Mucosa of descending colon (tissue), 3 donors: ENCODE measurements around the gene DRG1. TPM values are rescaled to one million over a fixed set of nuclear protein-coding genes. Genes with fewer than 3 reads are reported as not detected.
"Not testable (repeated sequence)": the region's sequence is repeated elsewhere in the genome, so short reads cannot be mapped to it uniquely, and the experiment has no call there.

Source experiments
- ATAC-seq: fragments of 200-7000 bp; cut with Tn5 transposase; one replicate; pipeline ENCODE4 v1.9.1; 2020; ENCODE audit warnings: mild to moderate bottlenecking, moderate library complexity
- DNase-seq, 3 donors: peaks; one replicate each; pipeline ENCODE4 v3.0.0-alpha.2; 2020
- H3K36me3 ChIP-seq: fragments of 200-600 bp; one replicate; pipeline ENCODE4 v1.8.0; 2021; ENCODE audit warnings: low read depth, mild to moderate bottlenecking
- H3K4me1 ChIP-seq: fragments of 200-600 bp; one replicate; pipeline ENCODE4 v1.8.0; 2021; ENCODE audit warnings: low read depth, mild to moderate bottlenecking
- H3K4me3 ChIP-seq: fragments of 200-600 bp; one replicate; pipeline ENCODE4 v1.8.0; 2021; ENCODE audit warnings: mild to moderate bottlenecking
- H3K9me3 ChIP-seq: fragments of 200-600 bp; one replicate; pipeline ENCODE4 v1.8.0; 2021; ENCODE audit warnings: mild to moderate bottlenecking
- CTCF ChIP-seq: fragments of 200-600 bp; IDR thresholded peaks from one replicate; pipeline ENCODE4 v1.8.0; 2022; ENCODE audit warnings: antibody characterized with exemption, mild to moderate bottlenecking
- intact Hi-C, 2 donors: fragments of 100-400 bp; cut with DNase I in 1 of 2; cut with micrococcal nuclease in 1 of 2; formaldehyde crosslinking; loops; one replicate each; pipeline versions ENCODE4 v1.11.0 to v1.11.1; 2022; cut with DNase I, micrococcal nuclease
- total RNA-seq, 3 donors: library from RNA; stranded (reverse); fragmentation: NEBNext Ultra II Directional in 2 of 3; extraction: Animal tissue kit (Norgen Biotek cat#: 25700) in 2 of 3; gene quantifications; one replicate each; pipeline versions ENCODE4 v1.2.1 to v1.2.4, GENCODE V29; 2021 to 2023
- donor health status: DM: no; HTN: no; CAD: no; lungs with moderate emphysema.
- donor health status: DM: no; HTN: no; CAD: no.
- donor health status: DM: no; HTN: yes; CAD: no.

The DRG1 gene
- total RNA-seq, 3 donors from 2014 or later, result 39.1 to 50.7 (median 40.5) TPM

DNA sequence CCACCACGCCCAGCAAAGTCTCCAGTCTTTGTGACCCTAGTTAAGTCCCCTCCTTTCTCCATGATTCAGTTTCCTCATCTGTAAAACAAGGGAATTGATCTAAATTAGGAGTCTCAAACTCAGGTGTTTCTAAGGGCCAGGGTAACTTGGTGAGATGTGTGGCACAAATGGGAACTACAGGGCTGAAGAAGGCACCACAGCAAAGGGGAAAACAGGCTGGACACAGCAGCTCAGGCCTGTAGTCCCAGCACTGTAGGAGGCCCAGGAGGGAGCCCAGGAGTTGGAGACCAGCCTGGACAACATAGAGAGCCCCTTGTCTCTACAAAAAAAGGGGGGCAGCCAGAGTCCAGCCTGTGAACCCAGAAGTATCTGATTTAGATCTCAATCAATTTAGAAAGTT is 37.7 kb upstream of the DRG1 start:
- no peak for DNase-seq
- TF ChIP-seq CTCF, result no peak
- H3K9me3 ChIP-seq, result no peaks in the 10 kb centered on the region
- no peak overlapping the region for H3K4me3 ChIP-seq
- H3K36me3 ChIP-seq, result no peaks in the 10 kb centered on the region
- no peaks in the 10 kb centered on the region for H3K4me1 ChIP-seq
- no peak for ATAC-seq
- intact Hi-C loops, result no loop called here

GRCh38 chr22:31363885-31364465 is 35.4 kb upstream of the DRG1 start:
- no peak for TF ChIP-seq CTCF
- no peaks in the 10 kb centered on the region for H3K9me3 ChIP-seq
- H3K36me3 ChIP-seq, result no peaks in the 10 kb centered on the region
- no peak for ATAC-seq
- H3K4me3 ChIP-seq, result no peak overlapping the region
- intact Hi-C loops, result no loop called here
- H3K4me1 ChIP-seq, result no peaks in the 10 kb centered on the region
- DNase-seq, result no peak

DNA sequence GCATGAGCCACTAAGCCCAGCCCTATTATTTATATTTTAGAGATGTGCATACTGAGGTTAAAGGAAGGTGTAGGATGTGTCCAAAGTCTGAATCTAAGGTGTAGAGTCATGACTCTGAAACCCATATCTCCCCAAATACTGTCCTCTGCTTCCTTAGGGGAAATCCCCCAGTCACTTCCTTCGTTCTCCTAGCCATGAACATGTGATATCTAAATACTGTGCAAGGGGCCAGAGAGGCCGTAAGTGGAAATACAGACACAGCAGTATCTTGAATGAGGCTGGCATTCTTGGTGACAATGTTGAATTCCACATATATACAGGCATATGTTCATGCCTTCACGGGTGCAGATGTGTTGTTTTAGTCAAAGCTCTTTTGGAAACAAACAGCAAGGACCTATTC is 32.0 kb upstream of the DRG1 start:
- DNase-seq (no peak), ATAC-seq (no peak)
- intact Hi-C loops, result no loop called here
- H3K4me3 ChIP-seq, result no peak overlapping the region
- H3K4me1 ChIP-seq, result no peaks in the 10 kb centered on the region
- H3K36me3 ChIP-seq, result no peaks in the 10 kb centered on the region
- no peak for TF ChIP-seq CTCF
- no peaks in the 10 kb centered on the region for H3K9me3 ChIP-seq

DNA sequence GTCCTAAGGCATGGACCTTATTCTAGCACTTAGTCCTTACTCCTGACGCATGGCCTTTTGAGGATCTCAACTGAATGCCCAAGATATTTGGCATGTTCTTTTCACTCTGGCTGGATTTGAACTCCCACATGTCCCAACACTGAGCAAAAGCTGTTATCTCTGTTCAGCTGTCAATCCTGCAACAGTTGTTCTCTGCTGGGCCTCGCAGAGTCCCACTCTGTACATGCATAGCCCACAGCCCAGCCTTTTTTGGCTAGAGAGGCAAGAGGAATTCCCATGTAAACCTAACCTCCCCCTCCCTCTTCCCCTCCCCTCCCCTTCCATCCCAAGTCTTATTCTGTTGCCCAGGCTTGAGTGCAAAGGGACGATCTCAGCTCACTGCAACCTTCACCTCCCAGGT is 21.8 kb upstream of the DRG1 start:
- intact Hi-C loops, result no loop called here
- H3K36me3 ChIP-seq, result no peaks in the 10 kb centered on the region
- no peak for DNase-seq
- TF ChIP-seq CTCF, result no peak
- no peak overlapping the region for H3K4me3 ChIP-seq
- ATAC-seq, result no peak
- no peaks in the 10 kb centered on the region for H3K9me3 ChIP-seq
- H3K4me1 ChIP-seq, result no peaks in the 10 kb centered on the region

DNA sequence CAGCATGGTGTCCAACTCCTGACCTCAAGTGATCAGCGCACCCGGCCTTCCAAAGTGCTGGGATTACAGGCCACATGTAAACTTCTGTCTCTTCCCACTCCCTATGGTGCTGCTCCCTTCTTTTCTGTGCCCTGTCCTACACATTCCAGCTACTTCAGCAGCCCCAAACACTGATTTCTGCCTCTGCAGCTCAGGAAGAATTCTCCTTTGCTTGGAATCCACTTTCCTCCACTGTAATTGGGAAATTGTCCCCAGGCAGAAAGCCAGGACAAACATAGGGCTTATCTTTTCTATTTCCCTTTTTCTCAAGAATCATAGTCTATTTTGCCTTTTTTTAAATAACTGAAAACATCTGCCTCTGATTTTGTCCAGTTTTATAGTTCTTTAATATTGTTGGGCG is 21.3 kb upstream of the DRG1 start:
- Histone ChIP-seq H3K9me3 (no peaks in the 10 kb centered on the region), H3K36me3 (no peaks in the 10 kb centered on the region), H3K4me1 (no peaks in the 10 kb centered on the region), H3K4me3 (no peak overlapping the region)
- ATAC-seq, result no peak
- intact Hi-C loops, result no loop called here
- no peak for DNase-seq
- TF ChIP-seq CTCF, result no peak

- H3K9me3 ChIP-seq, H3K36me3 ChIP-seq, ATAC-seq, intact Hi-C loops, H3K4me1 ChIP-seq, H3K4me3 ChIP-seq, DNase-seq: not testable (repeated sequence)
These were observed 20.8 kb upstream of the DRG1 start for GRCh38 chr22:31378651-31379050.
